H1 (cell line): ENCODE results near the gene COL4A2. TPM values are rescaled to one million over a fixed set of nuclear protein-coding genes. Genes with fewer than 3 reads are reported as not detected.

Experiments used
- CTCF ChIA-PET: fragments of 300-600 bp; sonication (Branson Sonifier 250); formaldehyde crosslinking; loops from one replicate; lab custom pipeline; 2021; ENCODE audit not compliant: partially characterized antibody; lab: Charles Lee
- POLR2A ChIA-PET: fragments of 300-600 bp; sonication (Branson Sonifier 250); formaldehyde crosslinking; loops from one replicate; lab custom pipeline; 2021; ENCODE audit warnings: inconsistent platforms; ENCODE audit not compliant: partially characterized antibody; lab: Charles Lee
- DNase-seq, 2 experiments: peaks; one replicate each; pipeline versions ENCODE4 v3.0.0 to v3.0.0-alpha.2; 2010 to 2022; ENCODE audit warnings: low spot score in 2 of 2, low read depth in 1 of 2, mixed read lengths in 1 of 2
- FAIRE-seq: peaks from 2 replicates; lab custom pipeline; 2011; peaks lifted over from hg19 to GRCh38; lab: Jason Lieb, UNC
- H2AFZ ChIP-seq: 2 replicates; pipeline ENCODE4 v1.8.1; 2012; ENCODE audit warnings: low read length, inconsistent platforms
- H2AK5ac ChIP-seq: 2 replicates; pipeline ENCODE4 v1.6.1; 2013; ENCODE audit warnings: low read depth, low read length
- H2BK120ac ChIP-seq: replicated peaks from 2 replicates; pipeline ENCODE3; 2013; ENCODE audit warnings: low read depth, low read length, inconsistent platforms
- H2BK12ac ChIP-seq: 2 replicates; pipeline ENCODE4 v1.6.1; 2013; ENCODE audit warnings: low read depth, low read length
- H2BK15ac ChIP-seq: 2 replicates; pipeline ENCODE4 v1.6.1; 2013; ENCODE audit warnings: low read length
- H2BK20ac ChIP-seq: 2 replicates; pipeline ENCODE4 v1.6.1; 2013; ENCODE audit warnings: low read length
- H2BK5ac ChIP-seq: 2 replicates; pipeline ENCODE4 v1.6.1; 2013; ENCODE audit warnings: low read depth, low read length
- H3K14ac ChIP-seq: 2 replicates; pipeline ENCODE4 v1.6.1; 2013; ENCODE audit warnings: inconsistent platforms; ENCODE audit not compliant: insufficient read length
- H3K18ac ChIP-seq: 2 replicates; pipeline ENCODE4 v1.6.1; 2013; ENCODE audit warnings: low read length; ENCODE audit errors: extremely low read depth
- H3K23ac ChIP-seq: 2 replicates; pipeline ENCODE4 v1.6.1; 2013; ENCODE audit warnings: inconsistent platforms; ENCODE audit not compliant: insufficient read length
- H3K23me2 ChIP-seq: 2 replicates; pipeline ENCODE4 v1.6.1; 2013; ENCODE audit warnings: low read depth, low read length
- H3K27ac ChIP-seq: 2 replicates; pipeline ENCODE4 v1.6.1; 2011; ENCODE audit warnings: low read depth, low read length, inconsistent platforms
- H3K27me3 ChIP-seq, 4 experiments: replicated peaks in 1 of 4; 1 replicate in 1 of 4; 2 replicates in 3 of 4; pipeline versions ENCODE4 v1.6.1 to v1.8.1; 2011 to 2013; ENCODE audit warnings: low read length in 3 of 4, mild to moderate bottlenecking in 3 of 4, inconsistent platforms in 2 of 4, mixed read lengths in 2 of 4, moderate library complexity in 1 of 4; ENCODE audit not compliant: control insufficient read depth in 3 of 4, insufficient read depth in 3 of 4; ENCODE audit errors: extremely low read depth in 1 of 4
- H3K36me3 ChIP-seq, 4 experiments: 2 replicates each; pipeline versions ENCODE4 v1.6.1 to v1.8.1; 2011 to 2013; ENCODE audit warnings: mild to moderate bottlenecking in 4 of 4, low read length in 3 of 4, moderate library complexity in 2 of 4, control low read depth in 1 of 4, inconsistent platforms in 1 of 4; ENCODE audit not compliant: insufficient read depth in 4 of 4, control insufficient read depth in 2 of 4
- H3K4ac ChIP-seq: replicated peaks from 2 replicates; pipeline ENCODE3; 2013; ENCODE audit warnings: low read length, low read depth, mixed read lengths, inconsistent platforms; ENCODE audit not compliant: insufficient read length
- H3K4me1 ChIP-seq, 4 experiments: replicated peaks in 1 of 4; 1 replicate in 1 of 4; 2 replicates in 3 of 4; pipeline versions ENCODE4 v1.6.1 to v1.8.1; 2011 to 2013; ENCODE audit warnings: low read length in 3 of 4, inconsistent platforms in 2 of 4, mixed read lengths in 1 of 4; ENCODE audit not compliant: insufficient read depth in 4 of 4, control insufficient read depth in 3 of 4
- H3K4me2 ChIP-seq, 2 experiments: 2 replicates each; pipeline versions ENCODE4 v1.6.1 to v1.8.1; 2011 to 2013; ENCODE audit warnings: low read depth in 2 of 2, low read length in 2 of 2, control low read depth in 1 of 2, inconsistent platforms in 1 of 2, mild to moderate bottlenecking in 1 of 2; ENCODE audit not compliant: insufficient read depth in 1 of 2
- H3K4me3 ChIP-seq, 4 experiments: fragments of 200-600, 300-600 bp in 1 of 4; sonication (generic), shearing (Covaris generic), sonication (Bioruptor Twin) in 1 of 4; 2 replicates each; pipeline versions ENCODE4 v1.5.1 to v1.8.1; 2011 to 2016; ENCODE audit warnings: low read length in 4 of 4, low read depth in 3 of 4, control low read depth in 2 of 4, inconsistent platforms in 2 of 4, mild to moderate bottlenecking in 2 of 4, mixed read lengths in 1 of 4, moderate library complexity in 1 of 4; ENCODE audit not compliant: insufficient read depth in 2 of 4; ENCODE audit errors: extremely low read depth in 1 of 4
- H3K56ac ChIP-seq: replicated peaks from 2 replicates; pipeline ENCODE3; 2013; ENCODE audit warnings: low read depth, mild to moderate bottlenecking, mixed read lengths, low read length, inconsistent platforms; ENCODE audit not compliant: insufficient read length
- H3K79me1 ChIP-seq: 2 replicates; pipeline ENCODE4 v1.6.1; 2013; ENCODE audit warnings: low read depth, low read length, control low read depth
- H3K79me2 ChIP-seq, 2 experiments: 2 replicates each; pipeline versions ENCODE4 v1.6.1 to v1.8.1; 2012 to 2013; ENCODE audit warnings: low read length in 2 of 2, mild to moderate bottlenecking in 2 of 2, inconsistent platforms in 1 of 2; ENCODE audit not compliant: insufficient read depth in 2 of 2, control insufficient read depth in 1 of 2
- H3K9ac ChIP-seq, 4 experiments: replicated peaks in 1 of 4; 1 replicate in 1 of 4; 2 replicates in 3 of 4; pipeline versions ENCODE4 v1.6.1 to v1.8.1; 2011 to 2013; ENCODE audit warnings: low read depth in 3 of 4, low read length in 3 of 4, control low read depth in 2 of 4, mild to moderate bottlenecking in 2 of 4, moderate library complexity in 2 of 4, inconsistent platforms in 1 of 4; ENCODE audit errors: extremely low read depth in 1 of 4
- H3K9me3 ChIP-seq, 2 experiments: 2 replicates each; pipeline versions ENCODE4 v1.6.1 to v1.8.1; 2012 to 2013; ENCODE audit warnings: mild to moderate bottlenecking in 2 of 2, moderate library complexity in 2 of 2, control low read depth in 1 of 2, inconsistent platforms in 1 of 2, low read depth in 1 of 2, low read length in 1 of 2, mixed read lengths in 1 of 2; ENCODE audit not compliant: insufficient read depth in 2 of 2
- H4K20me1 ChIP-seq, 2 experiments: replicated peaks in 1 of 2; 2 replicates each; pipeline versions ENCODE3 to v1.8.1; 2011 to 2013; ENCODE audit warnings: inconsistent platforms in 2 of 2, low read length in 2 of 2, mild to moderate bottlenecking in 1 of 2; ENCODE audit not compliant: insufficient read depth in 2 of 2, control insufficient read depth in 1 of 2
- H4K5ac ChIP-seq: 2 replicates; pipeline ENCODE4 v1.6.1; 2013; ENCODE audit warnings: low read length, low read depth, mixed read lengths, inconsistent platforms; ENCODE audit not compliant: insufficient read length
- H4K8ac ChIP-seq: 2 replicates; pipeline ENCODE4 v1.8.0; 2013; ENCODE audit warnings: mild to moderate bottlenecking, moderate library complexity, low read length, inconsistent platforms; ENCODE audit not compliant: insufficient read depth; ENCODE audit errors: extremely low read depth
- H4K91ac ChIP-seq: replicated peaks from 2 replicates; pipeline ENCODE3; 2013; ENCODE audit warnings: low read length, mixed read lengths, inconsistent platforms; ENCODE audit not compliant: insufficient read length
- ASH2L ChIP-seq: fragments of 200-600, 300-600 bp; sonication (generic); IDR thresholded peaks from one replicate; pipeline ENCODE4 v1.7.1; 2017; ENCODE audit warnings: low read length
- BRCA1 ChIP-seq: IDR thresholded peaks from 2 replicates; pipeline ENCODE4 v1.6.1; 2012; ENCODE audit warnings: low read depth, low read length, improper control_type of control experiment
- GTF2F1 ChIP-seq: IDR thresholded peaks from 2 replicates; pipeline ENCODE4 v1.6.1; 2012; ENCODE audit warnings: low read depth, low read length, improper control_type of control experiment, borderline replicate concordance
- WGBS, 2 experiments: shearing (Covaris generic) in 1 of 2; methylation state at CpG; one replicate each; pipeline versions ENCODE4 v1.1.6 to v1.1.7; 2013 to 2015; ENCODE audit warnings: low lambda C conversion rate in 2 of 2, mixed read lengths in 2 of 2, inconsistent platforms in 1 of 2, low coverage in 1 of 2, missing lambda C conversion rate in 1 of 2; ENCODE audit not compliant: insufficient replicate concordance in 2 of 2, insufficient coverage in 1 of 2, insufficient read length in 1 of 2; ENCODE audit errors: extremely low coverage in 1 of 2, missing lambda C conversion rate in 1 of 2; 5-methylcytosine and 5-hydroxymethylcytosine counted together
- polyA plus RNA-seq, 7 experiments: library from polyadenylated mRNA; depleted of rRNA in 3 of 7; stranded (reverse) in 5 of 7; unstranded in 2 of 7; fragments of >200 nt in 5 of 7; fragments of 200-250 nt in 2 of 7; gene quantifications; 1 replicate in 5 of 7; 2 replicates in 1 of 7; 4 replicates in 1 of 7; pipeline versions ENCODE4 v1.2.1 to v1.2.3, GENCODE V29; 2011 to 2013; ENCODE audit warnings: missing spikeins in 2 of 7, mixed read lengths in 2 of 7
- total RNA-seq: library from RNA; stranded (reverse); fragmentation: NEBNext Ultra II Directional; extraction: Animal tissue kit (Norgen Biotek cat#: 25700); gene quantifications from 2 replicates; pipeline ENCODE4 v1.2.1, GENCODE V29; 2021

The COL4A2 gene
- total and polyA plus RNA-seq, 2 of the 8 experiments (the other 6 are each of a cell fraction or from before 2014, with no cell fraction given), result 80.4 to 87.3 TPM

- no peak for DNase-seq
- H3K4me3 ChIP-seq, result no peak overlapping the region
- H4K8ac ChIP-seq, result no peak overlapping the region
- no peak overlapping the region for H2BK20ac ChIP-seq
- no peak overlapping the region for H3K27ac ChIP-seq
- H2BK5ac ChIP-seq, result no peak overlapping the region
- H3K14ac ChIP-seq, result no peak overlapping the region
- POLR2A ChIA-PET, result interaction anchor here (0.9 to 1.8 kb wide), 2 partner anchors 12 to 17 kb away, joined by 3 to 4 read pairs; no protein-coding TSS in a partner anchor
- CTCF ChIA-PET, result interaction anchor here (1.1 kb wide), 1 partner anchor 109 kb away, joined by 3 read pairs; no protein-coding TSS in a partner anchor
- H3K23me2 ChIP-seq, result no peaks in the 10 kb centered on the region
- H3K18ac ChIP-seq, result no peak overlapping the region
- no peak overlapping the region for H3K56ac ChIP-seq
- H3K36me3 ChIP-seq, result no peaks in the 10 kb centered on the region
- 0 out of 2 replicates have a peak, but pooled peaks cover 5% of the 10 kb centered on the region for H3K79me1 ChIP-seq
- no peak overlapping the region for H2BK12ac ChIP-seq
- H3K9me3 ChIP-seq, result no peaks in the 10 kb centered on the region
- H3K4me2 ChIP-seq, result no peak overlapping the region
- peaks cover 0 to 11% (median 10%) of the 10 kb centered on the region in 4 experiments; a peak in 6 of 7 replicates for H3K4me1 ChIP-seq
- H4K20me1 ChIP-seq, result peaks cover 0 to 4% of the 10 kb centered on the region in 2 experiments
- no peak overlapping the region for H4K5ac ChIP-seq
- no peak for TF ChIP-seq BRCA1
- no peak for TF ChIP-seq GTF2F1
- no peak for TF ChIP-seq ASH2L
- TF ChIP-seq, all 59 proteins: peak for 0
- no peak overlapping the region for H2AK5ac ChIP-seq
- no peak overlapping the region for H2BK120ac ChIP-seq
- H3K27me3 ChIP-seq, result no peaks in the 10 kb centered on the region
- no peak for FAIRE-seq
- peaks cover 0 to 10% of the 10 kb centered on the region in 2 experiments; a peak in 1 of 4 replicates for H3K79me2 ChIP-seq
- no peak overlapping the region for H2BK15ac ChIP-seq
- 94% methylated on average over 11 of the region's 11 CpGs; no CpG with 5 or more reads in 1 of the 2 experiments for WGBS, 2 experiments
- no peak overlapping the region for H3K4ac ChIP-seq
- H3K9ac ChIP-seq, result no peak overlapping the region
- H3K23ac ChIP-seq, result no peak overlapping the region
- H4K91ac ChIP-seq, result no peak overlapping the region
- no peak overlapping the region for H2AFZ ChIP-seq
Observed at GRCh38 chr13:110535526-110535925, 228.4 kb downstream of the COL4A2 start.
